Uterus (tissue), 4 donors: ENCODE results near the gene STRAP. TPM values are rescaled to one million over a fixed set of nuclear protein-coding genes. Genes with fewer than 3 reads are reported as not detected.

Experiments
- DNase-seq, 2 donors: peaks; one replicate each; pipeline ENCODE4 v3.0.0-alpha.2; 2019 to 2020
- H3K27ac ChIP-seq, 2 donors: fragments of 200-600 bp; sonication (generic); 1 replicate in 1 of 2; 2 replicates in 1 of 2; pipeline ENCODE4 v1.5.1; 2016 to 2018
- H3K27me3 ChIP-seq, 2 donors: fragments of 200-600 bp; sonication (generic); one replicate each; pipeline ENCODE4 v1.5.1; 2018 to 2019; ENCODE audit warnings: control low read depth in 1 of 2
- H3K36me3 ChIP-seq, 2 donors: fragments of 200-600 bp; sonication (generic); one replicate each; pipeline ENCODE4 v1.5.1; 2019; ENCODE audit warnings: control low read depth in 1 of 2
- H3K4me1 ChIP-seq, 2 donors: fragments of 200-600 bp; sonication (generic); one replicate each; pipeline ENCODE4 v1.5.1; 2018 to 2019; ENCODE audit warnings: control low read depth in 1 of 2
- H3K4me3 ChIP-seq, 2 donors: fragments of 200-600 bp; sonication (generic); 1 replicate in 1 of 2; 2 replicates in 1 of 2; pipeline ENCODE4 v1.5.1; 2018 to 2019; ENCODE audit warnings: mild to moderate bottlenecking in 1 of 2
- H3K9me3 ChIP-seq, 2 donors: fragments of 200-600 bp; sonication (generic); one replicate each; pipeline ENCODE4 v1.5.1; 2019; ENCODE audit warnings: control low read depth in 1 of 2
- CTCF ChIP-seq, 4 experiments: fragments of 200-600 bp in 2 of 4; fragments of 450-650 bp in 2 of 4; sonication (generic) in 2 of 4; IDR thresholded peaks; one replicate each; pipeline ENCODE4 v1.5.1; 2016 to 2019; ENCODE audit warnings: antibody characterized with exemption in 4 of 4, mild to moderate bottlenecking in 2 of 4, moderate library complexity in 1 of 4
- POLR2A ChIP-seq, 2 donors: fragments of 450-650 bp; IDR thresholded peaks; one replicate each; pipeline ENCODE4 v1.6.1; 2016; ENCODE audit warnings: antibody characterized with exemption in 2 of 2, mild to moderate bottlenecking in 1 of 2, moderate library complexity in 1 of 2
- intact Hi-C: fragments of 100-400 bp; cut with DNase I; formaldehyde crosslinking; loops from one replicate; pipeline ENCODE4 v1.15.1; 2023; ENCODE audit warnings: low total_unique reads
- total RNA-seq, 4 donors: library from RNA; depleted of rRNA in 3 of 4; stranded (reverse); fragments of >200 nt in 3 of 4; gene quantifications; one replicate each; pipeline versions ENCODE4 v1.1.0 to v1.2.4, GENCODE V29; 2014 to 2023
- donor health status: DM: yes; HTN: yes; CAD: no.

STRAP gene
- total RNA-seq, 4 donors from 2014 or later = 43.8 to 65.8 (median 58.2) TPM

- DNase-seq = no peak
- H3K36me3 ChIP-seq = no peaks in the 10 kb centered on the region
- no peaks in the 10 kb centered on the region for H3K27me3 ChIP-seq
- no peak overlapping the region for H3K27ac ChIP-seq
- intact Hi-C loops = no loop called here
- H3K4me1 ChIP-seq = peaks cover 0 to 5% of the 10 kb centered on the region in 2 donors
- TF ChIP-seq POLR2A (IDR thresholded peaks at IDR 0.05) (no peak), CTCF (IDR thresholded peaks at IDR 0.05) (no peak)
- H3K9me3 ChIP-seq = no peaks in the 10 kb centered on the region
- no peak overlapping the region for H3K4me3 ChIP-seq
These were observed 42.5 kb upstream of the STRAP start for GRCh38 chr12:15839682-15840081.

- Histone ChIP-seq H3K9me3 (no peaks in the 10 kb centered on the region), H3K4me3 (no peak overlapping the region), H3K36me3 (no peaks in the 10 kb centered on the region), H3K27ac (no peak overlapping the region), H3K4me1 (peaks cover 0 to 1% of the 10 kb centered on the region in 2 donors), H3K27me3 (no peaks in the 10 kb centered on the region)
- no peak for TF ChIP-seq CTCF (IDR thresholded peaks at IDR 0.05)
- TF ChIP-seq POLR2A (IDR thresholded peaks at IDR 0.05) = no peak
- intact Hi-C loops = no loop called here
- DNase-seq = no peak
These were observed 40.1 kb upstream of the STRAP start for GRCh38 chr12:15842108-15842507.

GRCh38 chr12:15846887-15847286 lies 35.3 kb upstream of the STRAP start:
- peak; percentile 33 to 39 for DNase-seq
- Histone ChIP-seq H3K4me1 (no peaks in the 10 kb centered on the region), H3K9me3 (no peaks in the 10 kb centered on the region), H3K36me3 (no peaks in the 10 kb centered on the region), H3K27ac (peak overlapping the region; percentile 30 to 33), H3K27me3 (no peaks in the 10 kb centered on the region), H3K4me3 (no peak overlapping the region)
- TF ChIP-seq POLR2A (IDR thresholded peaks at IDR 0.05) = no peak
- TF ChIP-seq CTCF (IDR thresholded peaks at IDR 0.05) = no peak
- intact Hi-C loops = no loop called here

GRCh38 chr12:15848606-15849005 lies 33.6 kb upstream of the STRAP start:
- Histone ChIP-seq H3K9me3 (no peaks in the 10 kb centered on the region), H3K27ac (peak overlapping the region; percentile 5 to 54), H3K4me3 (no peak overlapping the region), H3K27me3 (no peaks in the 10 kb centered on the region), H3K36me3 (no peaks in the 10 kb centered on the region), H3K4me1 (no peaks in the 10 kb centered on the region)
- no peak for DNase-seq
- intact Hi-C loops = no loop called here
- TF ChIP-seq CTCF (IDR thresholded peaks at IDR 0.05) = no peak

- no peaks in the 10 kb centered on the region for H3K4me1 ChIP-seq
- no peak overlapping the region for H3K4me3 ChIP-seq
- H3K9me3 ChIP-seq = no peaks in the 10 kb centered on the region
- intact Hi-C loops = no loop called here
- H3K27me3 ChIP-seq = no peaks in the 10 kb centered on the region
- no peak for TF ChIP-seq POLR2A (IDR thresholded peaks at IDR 0.05)
- TF ChIP-seq CTCF (IDR thresholded peaks at IDR 0.05) = no peak
- H3K27ac ChIP-seq = peak overlapping the region in 1 of 2 donors; percentile 44
- H3K36me3 ChIP-seq = no peaks in the 10 kb centered on the region
- no peak for DNase-seq
These were observed 31.1 kb upstream of the STRAP start for GRCh38 chr12:15851045-15851620.
